Stimulated activated CD8-positive, alpha-beta memory T cell treated with anti-CD3 and anti-CD28 coated beads, Interleukin-4, amount 100 ng/mL, for 24 hours (primary cell): Measurements from ENCODE around the gene ENTPD8.

Source experiments
- DNase-seq: peaks from one replicate; pipeline ENCODE4 v3.0.0-alpha.2; 2020; ENCODE audit warnings: low read depth

The ENTPD8 gene

GRCh38 chr9:137431416-137431931 is 9.7 kb downstream of the ENTPD8 start:
- DNase-seq = no peak

GRCh38 chr9:137430723-137431415 is 10.3 kb downstream of the ENTPD8 start:
- no peak for DNase-seq

DNA sequence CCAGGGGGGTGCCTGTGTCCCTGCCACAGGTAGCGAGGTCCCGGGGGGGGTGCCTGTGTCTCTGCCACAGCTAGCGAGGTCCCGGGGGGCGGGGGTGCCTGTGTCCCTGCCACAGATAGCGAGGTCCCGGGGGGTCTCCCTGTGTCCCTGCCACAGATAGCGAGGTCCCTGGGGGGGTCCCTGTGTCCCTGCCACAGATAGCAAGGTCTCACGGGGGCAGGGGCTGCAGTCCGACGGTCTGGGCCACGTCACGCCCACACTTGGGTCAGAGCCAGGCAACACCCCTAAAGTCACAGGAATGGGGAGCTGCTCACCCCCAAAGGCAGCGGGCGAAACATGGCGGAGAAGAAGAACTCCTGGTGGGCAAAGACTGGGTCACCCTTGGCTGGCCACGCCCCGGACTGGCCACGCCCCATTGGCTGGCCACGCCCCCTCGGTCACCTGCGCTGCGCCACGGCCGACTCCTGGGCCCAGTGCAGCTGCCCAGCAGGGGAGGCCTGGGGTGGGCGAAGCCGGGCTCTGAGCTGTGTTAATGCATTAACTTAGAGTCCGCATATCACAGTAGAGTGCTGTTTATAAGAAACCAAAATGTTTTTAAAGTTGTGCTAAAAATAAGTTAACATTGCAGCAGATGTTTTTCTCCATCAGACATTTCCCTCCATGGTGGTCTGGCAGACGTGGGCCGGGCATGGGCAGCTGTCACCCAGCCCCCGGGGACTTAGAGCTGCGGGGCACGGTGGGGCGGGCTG is 11.0 kb downstream of the ENTPD8 start:
- no peak for DNase-seq

- no peak for DNase-seq
These were observed 11.6 kb downstream of the ENTPD8 start for GRCh38 chr9:137429546-137429890.

DNA sequence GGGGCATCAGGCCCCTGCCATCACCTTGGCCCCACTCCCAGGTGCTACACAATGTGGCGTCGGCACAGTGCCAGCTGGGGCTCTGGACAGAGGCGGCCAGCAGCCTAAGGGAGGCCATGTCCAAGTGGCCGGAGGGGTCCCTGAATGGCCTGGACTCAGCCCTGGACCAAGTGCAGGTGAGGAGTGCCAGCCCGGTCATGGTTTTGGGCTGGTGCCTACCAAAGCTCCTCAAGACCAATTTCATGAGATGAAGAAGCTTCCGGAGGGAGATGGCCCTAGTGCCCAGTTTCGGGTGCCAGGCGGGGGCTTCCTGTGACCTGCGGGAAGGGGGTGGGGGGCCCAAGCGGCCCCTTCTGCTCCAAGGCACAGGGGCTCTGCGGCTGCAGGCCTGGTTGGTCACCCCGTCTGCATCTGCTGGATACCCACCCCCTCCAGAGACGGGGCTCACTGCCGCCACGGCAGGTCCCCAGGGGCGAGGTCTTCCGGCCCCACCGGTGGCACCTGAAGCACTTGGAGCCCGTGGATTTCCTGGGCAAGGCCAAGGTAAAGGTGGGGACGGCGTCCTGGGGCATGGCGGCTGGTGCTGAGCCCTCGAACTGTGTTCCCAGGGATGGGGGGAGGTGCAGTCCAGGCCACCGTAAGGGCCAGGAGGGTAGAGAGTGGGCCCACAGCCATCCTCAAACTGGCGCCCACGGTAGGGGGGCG is 12.2 kb downstream of the ENTPD8 start:
- no peak for DNase-seq

GRCh38 chr9:137428311-137428630 is 12.9 kb downstream of the ENTPD8 start:
- DNase-seq = no peak

- no peak for DNase-seq
These were observed 13.5 kb downstream of the ENTPD8 start for GRCh38 chr9:137427454-137428310.

GRCh38 chr9:137426018-137426681 is 15.0 kb downstream of the ENTPD8 start:
- no peak for DNase-seq

GRCh38 chr9:137423514-137424291 is 17.5 kb downstream of the ENTPD8 start:
- DNase-seq = no peak

DNA sequence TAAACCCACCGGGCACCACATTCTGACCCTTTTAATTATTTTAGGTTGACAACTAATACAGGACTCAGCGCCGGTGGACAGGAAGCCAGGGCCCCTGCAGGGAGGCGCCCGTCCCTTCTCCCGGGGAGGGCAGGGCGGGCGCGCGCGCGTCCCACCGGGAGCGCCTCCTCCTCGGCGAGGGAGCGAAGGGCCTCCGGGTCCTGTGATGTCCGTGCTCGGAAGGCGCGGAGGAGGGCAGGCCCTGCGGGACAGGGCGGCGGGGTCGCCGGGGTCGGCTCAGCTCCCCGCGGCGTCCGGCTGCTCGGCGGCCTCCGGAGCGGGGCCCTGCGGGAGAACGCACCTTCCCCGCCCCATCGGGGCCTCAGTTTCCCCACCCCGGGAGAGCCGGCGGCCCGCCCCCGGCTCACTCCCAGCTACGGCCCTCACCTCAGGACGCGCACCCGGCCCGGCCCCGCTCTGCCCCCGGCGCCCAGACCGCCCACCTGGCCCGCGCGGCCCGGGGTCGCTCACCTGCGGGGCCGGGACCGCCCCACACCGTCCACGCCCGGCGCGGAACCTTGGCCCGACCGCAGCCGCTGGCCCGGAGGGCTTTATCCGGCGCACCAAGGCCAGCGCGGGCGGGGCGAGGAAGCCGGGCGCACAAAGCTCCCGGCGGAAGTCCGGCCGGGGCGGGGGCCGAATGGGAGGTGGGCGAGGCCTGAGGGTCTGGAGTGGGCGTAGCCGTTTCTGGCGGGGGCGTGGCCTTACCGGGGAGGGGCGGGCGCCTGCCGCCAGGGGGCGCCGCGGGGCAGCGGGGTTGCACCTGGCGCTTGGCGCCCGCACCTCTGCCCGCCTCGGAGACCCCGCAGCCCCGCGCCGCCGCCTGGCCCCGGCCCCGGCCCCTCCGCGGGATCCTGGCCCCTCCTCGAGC is 18.3 kb downstream of the ENTPD8 start, which contains the start of the genes EXD3 and NOXA1:
TSS of gene EXD3 (minus strand) at position 559 of the 910 bp plus-strand sequence. CDS start 27,805 bp downstream, outside the sequence.
TSS of gene NOXA1 (plus strand) at position 790 of the 910 bp plus-strand sequence. CDS start 137 bp downstream, outside the sequence.
- peak; percentile 91 for DNase-seq

DNA sequence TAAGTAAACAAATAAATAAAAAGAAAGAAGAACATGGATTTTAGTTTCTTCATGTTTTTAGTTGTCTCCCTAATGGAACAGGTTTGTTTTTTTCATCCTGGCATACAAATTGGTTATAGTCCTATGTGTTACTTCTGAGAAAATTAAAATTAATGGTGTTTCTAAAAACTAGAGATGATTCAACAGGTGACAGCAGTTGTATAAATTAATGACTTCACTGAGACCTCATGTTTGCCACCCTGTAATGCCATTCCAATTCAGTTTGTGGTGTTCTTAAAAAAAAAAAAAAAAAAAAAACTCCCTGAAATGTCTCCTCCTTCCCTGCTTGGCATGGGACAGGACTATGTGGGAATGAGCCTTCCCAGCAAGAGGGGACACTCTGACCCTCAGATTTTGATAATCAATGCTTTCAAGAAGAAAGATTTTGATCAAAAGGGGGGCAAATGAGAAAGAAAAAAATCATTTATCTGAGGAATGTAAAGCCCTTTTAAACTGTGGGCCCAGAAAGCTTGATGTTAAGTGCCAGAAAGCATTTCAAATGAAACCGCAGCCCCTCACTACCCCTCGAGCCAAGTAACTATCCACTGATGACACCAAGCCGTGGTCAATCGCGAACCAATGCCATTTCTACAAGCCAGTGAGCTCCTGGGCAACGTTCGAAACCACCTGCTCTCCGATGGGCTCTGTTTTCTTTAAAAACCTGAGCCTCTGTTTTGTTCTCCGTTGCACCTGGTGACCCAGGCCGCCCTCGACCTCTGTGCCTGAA is 19.1 kb downstream of the ENTPD8 start:
- DNase-seq = no peak

GRCh38 chr9:137417161-137418021 is 23.8 kb downstream of the ENTPD8 start:
- DNase-seq = no peak

GRCh38 chr9:137416563-137417151 is 24.5 kb downstream of the ENTPD8 start:
- no peak for DNase-seq

DNA sequence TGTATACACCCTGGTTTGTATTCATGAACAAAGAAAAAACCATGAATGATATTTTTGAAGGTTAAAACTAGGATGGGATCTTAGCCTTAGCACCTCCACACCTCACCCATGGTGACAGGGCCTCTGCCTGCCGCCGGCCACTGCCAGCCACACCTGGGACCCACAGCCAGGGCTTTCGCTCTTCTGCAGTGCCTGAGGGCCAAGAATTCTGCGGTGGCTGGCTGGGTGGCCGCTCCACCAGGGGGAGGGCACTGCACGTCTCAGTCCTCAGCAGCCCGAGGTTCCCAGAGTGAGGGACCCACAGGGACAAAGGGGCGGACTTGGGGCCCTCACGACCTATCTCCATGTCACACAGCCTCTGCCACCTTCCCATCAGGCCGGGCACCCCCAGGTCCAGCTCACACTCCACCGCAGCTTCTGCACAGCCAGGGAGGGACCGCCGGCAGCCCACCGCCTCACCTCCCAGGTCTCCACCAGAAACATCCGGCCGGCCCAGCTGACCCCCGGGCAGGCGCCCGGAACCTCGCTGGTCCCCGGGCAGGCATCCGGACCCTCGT is 25.1 kb downstream of the ENTPD8 start:
- DNase-seq = no peak

GRCh38 chr9:137415451-137415850 is 25.7 kb downstream of the ENTPD8 start:
- no peak for DNase-seq

DNA sequence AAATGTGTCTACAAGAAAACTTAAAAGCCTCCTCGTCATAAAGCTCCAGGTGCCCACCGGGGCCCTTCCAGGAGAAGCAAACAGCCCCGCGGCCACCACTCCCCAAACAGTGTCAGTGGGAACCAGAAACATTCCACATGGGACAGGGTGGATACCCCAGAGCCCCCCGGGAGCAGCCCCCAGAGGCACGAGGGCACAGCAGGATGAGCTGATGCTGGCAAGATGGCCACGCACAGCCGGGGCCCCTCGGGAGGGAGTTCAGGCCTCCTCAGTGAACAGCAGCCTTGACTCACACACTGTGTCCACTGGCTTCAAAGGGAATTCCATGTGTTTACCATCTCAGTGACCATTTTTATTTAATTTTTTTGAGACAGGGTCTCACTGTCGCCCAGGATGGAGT is 28.7 kb downstream of the ENTPD8 start:
- no peak for DNase-seq
